Lung (tissue), 12 donors: ENCODE data around the gene FAM234B. TPM values are rescaled to one million over a fixed set of nuclear protein-coding genes. Genes with fewer than 3 reads are reported as not detected.

Experiments
- ATAC-seq: fragments of 200-7000 bp; cut with Tn5 transposase; one replicate; pipeline ENCODE4 v1.9.1; 2020; ENCODE audit warnings: moderate number of reproducible peaks; ENCODE audit not compliant: insufficient read depth, low FRiP score
- DNase-seq, 3 donors: peaks; one replicate each; pipeline ENCODE4 v3.0.0-alpha.2; 2013 to 2017
- H3K27ac ChIP-seq, 2 donors: one replicate each; pipeline ENCODE4 v1.5.1; 2013; ENCODE audit warnings: mild to moderate bottlenecking in 2 of 2, moderate library complexity in 2 of 2, control low read depth in 1 of 2, inconsistent platforms in 1 of 2, low read depth in 1 of 2, low read length in 1 of 2
- H3K27me3 ChIP-seq, 3 donors: one replicate each; pipeline ENCODE4 v1.5.1; 2013; ENCODE audit warnings: low read length in 2 of 3; ENCODE audit not compliant: control insufficient read depth in 3 of 3, insufficient read depth in 3 of 3
- H3K36me3 ChIP-seq, 4 donors: one replicate each; pipeline ENCODE4 v1.5.1; 2013; ENCODE audit warnings: low read length in 4 of 4, mild to moderate bottlenecking in 1 of 4, moderate library complexity in 1 of 4; ENCODE audit not compliant: control insufficient read depth in 4 of 4, insufficient read depth in 4 of 4
- H3K4me1 ChIP-seq, 5 donors: one replicate each; pipeline ENCODE4 v1.5.1; 2013; ENCODE audit warnings: low read length in 5 of 5, mild to moderate bottlenecking in 2 of 5, moderate library complexity in 1 of 5; ENCODE audit not compliant: control insufficient read depth in 5 of 5, insufficient read depth in 5 of 5
- H3K4me3 ChIP-seq: one replicate; pipeline ENCODE4 v1.5.1; 2013; ENCODE audit warnings: mild to moderate bottlenecking, control low read depth, moderate library complexity
- H3K9ac ChIP-seq, 2 donors: one replicate each; pipeline ENCODE4 v1.5.1; 2013; ENCODE audit warnings: low read length in 2 of 2, control low read depth in 1 of 2; ENCODE audit not compliant: insufficient read depth in 1 of 2
- H3K9me3 ChIP-seq, 4 donors: one replicate each; pipeline ENCODE4 v1.5.1; 2013; ENCODE audit warnings: low read length in 3 of 4, mild to moderate bottlenecking in 1 of 4, moderate library complexity in 1 of 4; ENCODE audit not compliant: control insufficient read depth in 4 of 4, insufficient read depth in 3 of 4
- WGBS, 2 donors: extraction: QIAGEN DNeasy Blood & Tissue Kit; methylation state at CpG; one replicate each; pipeline ENCODE4 v1.1.7; 2013; 5-methylcytosine and 5-hydroxymethylcytosine counted together
- polyA plus RNA-seq, 2 donors: library from polyadenylated mRNA; stranded (reverse); fragments of 200-250 nt; gene quantifications; one replicate each; pipeline ENCODE4 v1.2.1, GENCODE V29; 2013
- total RNA-seq, 2 donors: library from RNA; depleted of rRNA in 1 of 2; stranded (reverse); fragments of >200 nt in 1 of 2; gene quantifications; one replicate each; pipeline ENCODE4 v1.2.1, GENCODE V29; 2014 to 2021
- TF ChIP-seq, protein P1 (sequence below): IDR thresholded peaks from 2 replicates; pipeline ENCODE4 v1.5.1; 2012; ENCODE audit warnings: mild to moderate bottlenecking; ENCODE audit errors: control extremely low read depth, extremely low read depth
- donor health status: control.
- donor health status: control.
- donor health status: Bipolar disorder and iron deficiency.
- donor health status: healthy.
- donor health status: DM: yes; HTN: yes; CAD: no.

FAM234B gene
- total and polyA plus RNA-seq, 4 donors: 1.4 to 10.4 (median 6.3) TPM

DNA sequence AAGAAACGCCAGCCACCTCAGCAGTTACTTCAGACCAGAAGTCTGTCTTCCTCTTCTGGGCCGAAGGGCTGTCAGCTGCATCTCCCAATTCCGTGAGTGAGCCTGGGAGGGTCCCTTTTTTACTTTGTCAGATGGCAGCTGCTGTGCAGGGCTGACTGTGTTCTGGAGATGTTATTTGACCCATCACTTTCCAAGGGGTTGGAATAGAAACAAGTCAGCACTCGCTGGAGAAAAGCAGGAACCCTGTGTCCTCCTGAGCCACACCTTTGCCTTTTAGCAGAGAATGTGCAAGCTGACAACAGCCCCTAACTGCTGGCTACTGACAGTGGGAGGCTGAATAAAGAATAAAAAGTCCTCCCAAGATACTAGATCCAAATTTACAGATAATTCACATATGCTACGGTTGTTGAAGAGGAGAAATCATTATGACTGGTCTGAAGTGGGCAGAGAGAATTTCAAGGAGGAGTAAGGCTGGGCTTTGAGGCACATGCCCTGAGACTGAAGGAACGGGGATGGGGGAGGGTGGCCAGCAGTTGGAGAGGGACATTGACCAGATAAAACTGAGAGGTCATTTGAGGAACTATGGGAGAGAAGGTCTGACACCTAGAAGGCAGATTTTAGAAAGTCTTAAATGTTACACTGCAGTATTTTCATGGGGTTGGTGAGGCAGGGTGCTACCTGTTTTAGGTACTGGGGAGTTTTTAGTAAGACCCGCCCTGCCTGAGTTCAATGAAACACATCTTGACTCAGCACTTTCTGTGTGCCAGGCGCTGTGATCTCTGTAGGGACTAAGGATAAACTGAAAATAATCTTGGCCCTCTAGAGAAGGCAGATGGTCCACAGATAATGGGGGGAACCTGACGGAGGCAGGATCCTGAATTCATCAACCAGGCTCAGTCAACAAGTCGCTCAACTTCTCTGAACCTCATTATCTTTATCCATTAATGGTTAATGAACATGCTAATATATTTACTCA is 27.4 kb downstream of the FAM234B start:
- Histone ChIP-seq H3K27ac (no peak overlapping the region), H3K4me3 (no peak overlapping the region), H3K9ac (no peak overlapping the region), H3K4me1 (peaks cover 0 to 8% (median 0%) of the 10 kb centered on the region in 5 donors), H3K27me3 (no peaks in the 10 kb centered on the region), H3K36me3 (peaks cover 8 to 24% (median 9%) of the 10 kb centered on the region in 4 donors), H3K9me3 (no peaks in the 10 kb centered on the region)
- ATAC-seq (no peak), DNase-seq (no peak)
- TF ChIP-seq, protein P1, sequence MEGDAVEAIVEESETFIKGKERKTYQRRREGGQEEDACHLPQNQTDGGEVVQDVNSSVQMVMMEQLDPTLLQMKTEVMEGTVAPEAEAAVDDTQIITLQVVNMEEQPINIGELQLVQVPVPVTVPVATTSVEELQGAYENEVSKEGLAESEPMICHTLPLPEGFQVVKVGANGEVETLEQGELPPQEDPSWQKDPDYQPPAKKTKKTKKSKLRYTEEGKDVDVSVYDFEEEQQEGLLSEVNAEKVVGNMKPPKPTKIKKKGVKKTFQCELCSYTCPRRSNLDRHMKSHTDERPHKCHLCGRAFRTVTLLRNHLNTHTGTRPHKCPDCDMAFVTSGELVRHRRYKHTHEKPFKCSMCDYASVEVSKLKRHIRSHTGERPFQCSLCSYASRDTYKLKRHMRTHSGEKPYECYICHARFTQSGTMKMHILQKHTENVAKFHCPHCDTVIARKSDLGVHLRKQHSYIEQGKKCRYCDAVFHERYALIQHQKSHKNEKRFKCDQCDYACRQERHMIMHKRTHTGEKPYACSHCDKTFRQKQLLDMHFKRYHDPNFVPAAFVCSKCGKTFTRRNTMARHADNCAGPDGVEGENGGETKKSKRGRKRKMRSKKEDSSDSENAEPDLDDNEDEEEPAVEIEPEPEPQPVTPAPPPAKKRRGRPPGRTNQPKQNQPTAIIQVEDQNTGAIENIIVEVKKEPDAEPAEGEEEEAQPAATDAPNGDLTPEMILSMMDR: no peak
- 75 to 82% methylated on average over 10 of the region's 10 CpGs for WGBS, 2 donors

DNA sequence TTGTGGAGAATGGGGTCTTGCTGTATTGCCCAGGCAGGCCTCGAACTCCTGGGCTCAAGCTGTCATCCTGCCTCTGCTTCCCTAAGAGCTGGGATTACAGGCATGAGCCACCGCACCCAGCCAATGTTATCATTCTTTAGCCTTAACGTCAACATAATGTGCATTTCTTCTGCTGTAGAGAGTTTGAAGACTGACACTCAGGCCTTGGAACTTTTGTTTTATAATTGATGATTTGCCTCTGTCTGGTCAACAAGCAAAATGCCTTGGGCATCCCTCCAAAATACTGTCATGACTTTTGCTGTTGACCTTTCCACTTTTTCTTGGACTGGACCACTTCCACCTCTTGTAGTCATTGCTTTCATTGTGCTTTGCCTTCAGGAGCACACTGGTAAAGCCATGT is 29.0 kb downstream of the FAM234B start:
- no peak overlapping the region for H3K9ac ChIP-seq
- H3K4me1 ChIP-seq: peaks cover 0 to 8% (median 0%) of the 10 kb centered on the region in 5 donors
- WGBS, 2 donors: 87 to 88% methylated on average over 3 of the region's 3 CpGs
- DNase-seq (no peak), ATAC-seq (no peak)
- H3K9me3 ChIP-seq: no peaks in the 10 kb centered on the region
- H3K36me3 ChIP-seq: peaks cover 2 to 23% (median 7%) of the 10 kb centered on the region in 4 donors
- no peaks in the 10 kb centered on the region for H3K27me3 ChIP-seq
- TF ChIP-seq, protein P1: no peak
- no peak overlapping the region for H3K27ac ChIP-seq
- H3K4me3 ChIP-seq: no peak overlapping the region

DNA sequence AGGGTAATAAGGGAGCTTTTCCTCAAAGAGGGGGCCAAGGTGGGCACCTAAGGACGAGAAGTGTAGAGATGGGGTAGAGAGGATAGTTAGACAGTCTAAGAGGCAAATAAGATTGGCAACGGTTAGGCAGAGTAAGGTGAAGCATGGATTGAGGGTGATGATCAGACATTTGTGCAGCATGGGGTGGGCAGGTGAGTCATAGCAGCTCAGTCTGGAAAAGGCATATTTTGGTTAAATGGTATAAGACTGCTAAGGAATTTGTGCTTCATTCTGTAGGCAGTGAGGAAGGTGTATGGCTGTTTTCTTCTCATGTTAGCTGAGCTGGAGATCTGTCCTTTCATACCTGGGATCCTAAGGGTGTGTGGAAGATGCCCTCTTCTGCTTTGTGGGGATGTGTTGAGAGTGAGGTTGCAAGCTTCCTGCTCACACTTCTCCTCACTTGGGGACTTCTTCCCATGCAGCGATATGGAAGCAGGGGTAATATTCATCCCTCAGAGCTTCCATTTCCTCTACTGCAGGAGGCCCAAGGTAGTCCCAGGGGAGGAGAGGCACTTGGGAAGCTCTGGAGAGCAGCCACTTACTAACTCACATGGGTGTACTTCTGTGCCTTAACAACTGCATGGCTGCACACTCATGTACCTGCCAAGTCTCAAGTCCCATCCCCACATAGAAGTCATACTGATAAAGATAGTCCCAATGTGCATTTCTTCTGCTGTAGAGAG is 30.4 kb downstream of the FAM234B start:
- no peaks in the 10 kb centered on the region for H3K4me1 ChIP-seq
- no peaks in the 10 kb centered on the region for H3K9me3 ChIP-seq
- TF ChIP-seq, protein P1: no peak
- peaks cover 5 to 15% (median 5%) of the 10 kb centered on the region in 4 donors for H3K36me3 ChIP-seq
- no peak for ATAC-seq
- no peak overlapping the region for H3K27ac ChIP-seq
- 91 to 94% methylated on average over 3 of the region's 3 CpGs for WGBS, 2 donors
- DNase-seq: no peak
- no peak overlapping the region for H3K9ac ChIP-seq
- H3K27me3 ChIP-seq: no peaks in the 10 kb centered on the region
- H3K4me3 ChIP-seq: no peak overlapping the region
